Bronchial epithelial cell (primary cell): ENCODE measurements around the gene ZCCHC14. TPM values are rescaled to one million over a fixed set of nuclear protein-coding genes. Genes with fewer than 3 reads are reported as not detected.
"Not testable (repeated sequence)": the region's sequence is repeated elsewhere in the genome, so short reads cannot be mapped to it uniquely, and the experiment has no call there.

ENCODE experiments used
- DNase-seq: peaks from one replicate; pipeline ENCODE4 v3.0.0-alpha.2; 2010; ENCODE audit warnings: low read depth
- FAIRE-seq: peaks from 2 replicates; lab custom pipeline; 2011; peaks lifted over from hg19 to GRCh38; lab: Jason Lieb, UNC
- H3K27me3 ChIP-seq: 2 replicates; pipeline ENCODE4 v1.5.1; 2011; ENCODE audit warnings: low read length; ENCODE audit not compliant: control insufficient read depth, insufficient read depth
- H3K36me3 ChIP-seq: 2 replicates; pipeline ENCODE4 v1.5.1; 2011; ENCODE audit warnings: low read length; ENCODE audit not compliant: control insufficient read depth, insufficient read depth
- H3K4me3 ChIP-seq: 2 replicates; pipeline ENCODE4 v1.5.1; 2011; ENCODE audit warnings: mild to moderate bottlenecking, low read depth, low read length, control low read depth
- CTCF ChIP-seq: IDR thresholded peaks from 2 replicates; pipeline ENCODE4 v1.5.1; 2011; ENCODE audit warnings: mild to moderate bottlenecking, moderate library complexity, low read length, control low read depth, inconsistent platforms; ENCODE audit not compliant: insufficient read depth, severe bottlenecking
- total RNA-seq: library from RNA; depleted of rRNA; stranded (reverse); fragments of >200 nt; gene quantifications from 2 replicates; pipeline ENCODE4 v1.2.1, GENCODE V29; 2014

Gene ZCCHC14
- total RNA-seq, 1 donor from 2014 or later = 2.9 TPM

DNA sequence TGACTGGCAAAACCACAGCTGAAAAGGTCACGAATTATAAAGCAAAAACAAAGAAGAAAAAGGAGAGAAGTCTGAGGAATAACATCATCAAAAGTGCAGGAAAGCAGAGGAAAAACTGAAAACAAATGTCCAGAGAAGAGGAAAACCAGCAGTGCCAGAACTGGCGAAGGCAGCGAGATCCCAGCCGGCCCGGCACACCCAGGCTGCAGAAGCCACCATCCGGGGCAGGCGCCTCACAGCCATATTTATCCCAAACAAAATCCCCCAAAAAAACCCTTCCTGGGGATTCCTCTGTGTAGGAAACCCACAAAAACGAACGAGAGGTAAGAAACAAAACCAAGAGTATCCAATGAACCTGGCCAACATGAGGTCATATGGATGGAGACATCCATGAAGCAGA, 10.6 kb downstream of the ZCCHC14 start:
- Histone ChIP-seq H3K27me3 (no peaks in the 10 kb centered on the region), H3K36me3 (no peaks in the 10 kb centered on the region), H3K4me3 (no peak overlapping the region)
- FAIRE-seq = no peak
- no peak for TF ChIP-seq CTCF
- no peak for DNase-seq

DNA sequence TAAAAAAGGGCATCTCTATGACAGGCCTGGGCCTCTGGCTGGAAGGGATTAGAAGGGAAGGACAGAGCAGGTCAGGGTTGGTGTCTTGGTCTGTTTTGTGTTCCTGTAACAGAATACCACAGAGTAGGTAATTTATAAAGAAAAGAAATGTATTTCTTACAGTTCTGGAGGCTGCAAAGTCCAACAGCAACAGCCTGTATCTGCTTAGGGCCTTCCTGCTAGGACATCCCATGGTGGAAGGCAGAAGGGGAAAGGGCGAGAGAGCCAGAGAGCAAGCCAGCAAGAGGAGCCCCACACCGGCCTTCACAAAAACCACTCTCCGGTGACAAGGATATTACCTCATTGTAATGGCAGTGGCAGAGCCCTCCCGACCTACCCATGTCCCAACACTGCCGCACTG, 11.1 kb downstream of the ZCCHC14 start:
- FAIRE-seq, H3K4me3 ChIP-seq, H3K27me3 ChIP-seq, DNase-seq, H3K36me3 ChIP-seq: not testable (repeated sequence)

GRCh38 chr16:87477209-87477981, 15.4 kb downstream of the ZCCHC14 start:
- not testable (repeated sequence) for H3K4me3 ChIP-seq, H3K36me3 ChIP-seq, DNase-seq, FAIRE-seq, H3K27me3 ChIP-seq

DNA sequence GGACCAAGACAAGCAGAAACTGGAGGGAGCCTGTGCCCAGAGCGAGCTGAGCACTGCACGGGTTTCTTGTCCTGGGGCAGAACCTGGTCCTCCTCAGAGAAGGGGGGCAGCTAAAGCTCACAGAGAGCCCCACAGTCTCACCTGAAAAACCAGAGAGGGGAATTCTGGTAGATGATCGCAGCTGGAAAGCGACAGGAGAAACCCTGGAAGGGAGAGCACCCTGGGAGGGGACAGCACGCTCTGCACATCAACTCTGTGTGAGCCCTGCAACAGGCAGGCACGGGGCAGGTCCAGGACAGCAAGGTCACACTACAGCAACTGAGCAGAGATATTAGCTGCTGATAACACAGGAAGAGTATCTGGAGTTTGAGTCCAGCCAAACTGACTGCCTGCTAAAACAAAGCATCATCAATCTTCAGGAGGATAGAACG, 18.2 kb downstream of the ZCCHC14 start:
- no peaks in the 10 kb centered on the region for H3K27me3 ChIP-seq
- no peak for FAIRE-seq
- no peak for DNase-seq
- TF ChIP-seq CTCF = no peak
- no peaks in the 10 kb centered on the region for H3K36me3 ChIP-seq
- H3K4me3 ChIP-seq = no peak overlapping the region

DNA sequence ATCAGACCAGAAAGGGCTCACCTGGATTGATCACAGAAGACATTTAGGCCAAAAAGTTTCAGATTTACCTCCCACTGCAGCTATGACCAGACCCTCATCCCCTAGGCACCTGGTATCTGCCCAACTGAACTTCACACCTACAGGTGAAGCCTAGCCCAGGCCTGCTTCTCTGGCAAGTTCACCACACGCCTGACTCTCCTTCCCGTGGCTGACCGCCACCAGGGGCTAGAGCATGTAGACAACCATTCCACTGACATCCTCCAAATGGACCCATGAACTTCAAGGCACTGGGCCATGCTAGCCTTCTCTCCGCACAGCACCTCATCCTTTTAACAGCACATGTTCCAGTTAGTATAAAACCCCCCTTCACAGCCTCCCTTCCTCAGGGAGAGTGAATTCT, 18.8 kb downstream of the ZCCHC14 start:
- Histone ChIP-seq H3K36me3 (no peaks in the 10 kb centered on the region), H3K27me3 (no peaks in the 10 kb centered on the region), H3K4me3 (no peak overlapping the region)
- no peak for TF ChIP-seq CTCF
- no peak for FAIRE-seq
- DNase-seq = no peak

- Histone ChIP-seq H3K4me3 (no peak overlapping the region), H3K36me3 (no peaks in the 10 kb centered on the region), H3K27me3 (no peaks in the 10 kb centered on the region)
- TF ChIP-seq CTCF = no peak
- FAIRE-seq (no peak), DNase-seq (no peak)
These were observed 19.9 kb downstream of the ZCCHC14 start for GRCh38 chr16:87472935-87473334.
